K562 (cell line): ENCODE measurements around the gene KLHL6.

Source experiments
- ATF7 ChIP-seq: fragments of 450-650 bp; IDR thresholded peaks from 2 replicates; pipeline ENCODE4 v1.7.1; 2014; ENCODE audit warnings: mild to moderate bottlenecking, moderate library complexity
- BDP1 ChIP-seq: IDR thresholded peaks from 3 replicates; pipeline ENCODE4 v1.6.1; 2011; ENCODE audit not compliant: insufficient read length, insufficient read depth
- CTCF ChIP-seq, 3 experiments: IDR thresholded peaks in 2 of 3; conservative IDR thresholded peaks in 1 of 3; 2 replicates each; pipeline ENCODE4 v1.5.1; 2011 to 2012; ENCODE audit warnings: low read length in 3 of 3, mild to moderate bottlenecking in 3 of 3, control low read depth in 2 of 3, improper control_type of control experiment in 1 of 3, inconsistent platforms in 1 of 3, low read depth in 1 of 3, mixed read lengths in 1 of 3, moderate library complexity in 1 of 3; ENCODE audit not compliant: insufficient read depth in 2 of 3
- FOXP1 ChIP-seq: sonication (generic); formaldehyde crosslinking; IDR thresholded peaks from 2 replicates; pipeline ENCODE4 v1.8.0; 2022; ENCODE audit warnings: mild to moderate bottlenecking, missing genetic modification reagents
- HBP1 ChIP-seq: fragments of 450-650 bp; formaldehyde crosslinking; IDR thresholded peaks from 2 replicates; pipeline ENCODE4 v1.4.0; 2022; ENCODE audit warnings: missing genetic modification characterization
- NR2C1 ChIP-seq, 2 experiments: fragments of 450-650 bp; IDR thresholded peaks; 2 replicates each; pipeline ENCODE4 v1.6.1; 2017; ENCODE audit warnings: mild to moderate bottlenecking in 2 of 2, antibody characterized with exemption in 1 of 2, inconsistent platforms in 1 of 2, missing compliant biosample characterization in 1 of 2, missing genetic modification characterization in 1 of 2
- POLR2A ChIP-seq: fragments of 450-650 bp; conservative IDR thresholded peaks from 2 replicates; pipeline ENCODE4 v1.6.1; 2016
- POLR2AphosphoS5 ChIP-seq: IDR thresholded peaks from 2 replicates; pipeline ENCODE4 v1.6.1; 2011; ENCODE audit warnings: mild to moderate bottlenecking, low read depth, low read length, moderate library complexity; ENCODE audit not compliant: control insufficient read depth, insufficient read depth
- TCF3 ChIP-seq: sonication (generic); formaldehyde crosslinking; IDR thresholded peaks from 2 replicates; pipeline ENCODE4 v1.4.0; 2020; ENCODE audit warnings: mild to moderate bottlenecking, missing genetic modification reagents
- TRIM25 ChIP-seq: fragments of 450-650 bp; IDR thresholded peaks from 2 replicates; pipeline ENCODE4 v1.7.0; 2016; ENCODE audit warnings: borderline replicate concordance
- YY1 ChIP-seq, 3 experiments: IDR thresholded peaks; 2 replicates each; pipeline ENCODE4 v1.6.1; 2011; ENCODE audit warnings: low read length in 2 of 3, mild to moderate bottlenecking in 2 of 3, moderate library complexity in 2 of 3, borderline replicate concordance in 1 of 3, control low read depth in 1 of 3, low read depth in 1 of 3; ENCODE audit not compliant: insufficient read depth in 3 of 3, insufficient replicate concordance in 2 of 3, control insufficient read depth in 1 of 3, insufficient read length in 1 of 3; ENCODE audit errors: extremely low read depth in 1 of 3
- ZNF232 ChIP-seq: sonication (generic); formaldehyde crosslinking; IDR thresholded peaks from 2 replicates; pipeline ENCODE4 v1.8.0; 2022; ENCODE audit warnings: mild to moderate bottlenecking, missing genetic modification reagents
- ZNF24 ChIP-seq: fragments of 450-650 bp; IDR thresholded peaks from 2 replicates; pipeline ENCODE4 v1.6.1; 2016

GRCh38 chr3:183545708-183546107 lies 9.8 kb downstream of the KLHL6 start:
- no peak for TF ChIP-seq BDP1
- no peak for TF ChIP-seq CTCF (IDR thresholded peaks at IDR 0.05 in 2 of 3, conservative IDR thresholded peaks at IDR 0.05 in 1 of 3; ENCODE audit: insufficient read depth in 2 of 3, low read depth in 1 of 3, low read length in 3 of 3)
- TF ChIP-seq TRIM25 = no peak
- TF ChIP-seq YY1 (IDR thresholded peaks at IDR 0.05; ENCODE audit: borderline replicate concordance in 1 of 3, control insufficient read depth in 1 of 3, extremely low read depth in 1 of 3, insufficient read depth in 3 of 3, insufficient read length in 1 of 3, insufficient replicate concordance in 2 of 3, low read depth in 1 of 3, low read length in 2 of 3) = no peak
- TF ChIP-seq POLR2A = no peak
- TF ChIP-seq FOXP1 (CRISPR knock-in tag) = no peak
- no peak for TF ChIP-seq ZNF24
- TF ChIP-seq NR2C1 (IDR thresholded peaks at IDR 0.05) = no peak
- no peak for TF ChIP-seq NR2C1 (tag; IDR thresholded peaks at IDR 0.05)
- no peak for TF ChIP-seq ZNF232 (CRISPR knock-in tag)
- no peak for TF ChIP-seq POLR2AphosphoS5
- no peak for TF ChIP-seq TCF3 (CRISPR knock-in tag)
- TF ChIP-seq HBP1 (CRISPR knock-in tag) = no peak
- TF ChIP-seq ATF7 = no peak
